Fibroblast of villous mesenchyme (primary cell): ENCODE results near the gene SUN2. TPM values are rescaled to one million over a fixed set of nuclear protein-coding genes. Genes with fewer than 3 reads are reported as not detected.

Experiments
- DNase-seq: peaks from one replicate; pipeline ENCODE4 v3.0.0-alpha.2; 2010; ENCODE audit warnings: low read depth
- H3K4me3 ChIP-seq: 2 replicates; pipeline ENCODE4 v1.5.1; 2011; ENCODE audit warnings: low read depth, mild to moderate bottlenecking, low read length
- CTCF ChIP-seq: IDR thresholded peaks from 2 replicates; pipeline ENCODE4 v1.5.1; 2012; ENCODE audit warnings: low read depth, mild to moderate bottlenecking, low read length; ENCODE audit not compliant: insufficient read depth
- total RNA-seq: library from RNA; depleted of rRNA; stranded (reverse); fragments of >200 nt; gene quantifications from 2 replicates; pipeline ENCODE4 v1.2.3, GENCODE V29; 2012

Gene SUN2
- total RNA-seq, 1 donor = 64.3 TPM

GRCh38 chr22:38740754-38741153 lies 15.0 kb downstream of the SUN2 start:
- H3K4me3 ChIP-seq = no peak overlapping the region
- no peak for DNase-seq
- TF ChIP-seq CTCF = no peak

GRCh38 chr22:38740116-38740723 lies 15.6 kb downstream of the SUN2 start:
- no peak overlapping the region for H3K4me3 ChIP-seq
- DNase-seq = no peak

GRCh38 chr22:38739300-38740055 lies 16.3 kb downstream of the SUN2 start:
- no peak overlapping the region for H3K4me3 ChIP-seq
- no peak for DNase-seq
- no peak for TF ChIP-seq CTCF

More at GRCh38 chr22:38740116-38740723, 15.6 kb downstream of the SUN2 start:
- no peak for TF ChIP-seq CTCF

- no peak overlapping the region for H3K4me3 ChIP-seq
- TF ChIP-seq CTCF = no peak
- no peak for DNase-seq
Observed at GRCh38 chr22:38738475-38739070, 17.2 kb downstream of the SUN2 start.

- no peak for TF ChIP-seq CTCF
- DNase-seq = no peak
Observed at GRCh38 chr22:38737302-38738060, 18.3 kb downstream of the SUN2 start.

GRCh38 chr22:38736257-38736570 lies 19.6 kb downstream of the SUN2 start:
- no peak for TF ChIP-seq CTCF
- no peak for DNase-seq
- no peak overlapping the region for H3K4me3 ChIP-seq

More at GRCh38 chr22:38737302-38738060, 18.3 kb downstream of the SUN2 start:
- H3K4me3 ChIP-seq = no peak overlapping the region
